ENCODE measurements around the gene PLA2G4C. TPM values are rescaled to one million over a fixed set of nuclear protein-coding genes. Genes with fewer than 3 reads are reported as not detected.
"Not testable (repeated sequence)": the region's sequence is repeated elsewhere in the genome, so short reads cannot be mapped to it uniquely, and the experiment has no call there.

The PLA2G4C gene
- total RNA-seq, 8 experiments from 2014 or later, result 3.5 to 20.5 (median 8.9) TPM

DNA sequence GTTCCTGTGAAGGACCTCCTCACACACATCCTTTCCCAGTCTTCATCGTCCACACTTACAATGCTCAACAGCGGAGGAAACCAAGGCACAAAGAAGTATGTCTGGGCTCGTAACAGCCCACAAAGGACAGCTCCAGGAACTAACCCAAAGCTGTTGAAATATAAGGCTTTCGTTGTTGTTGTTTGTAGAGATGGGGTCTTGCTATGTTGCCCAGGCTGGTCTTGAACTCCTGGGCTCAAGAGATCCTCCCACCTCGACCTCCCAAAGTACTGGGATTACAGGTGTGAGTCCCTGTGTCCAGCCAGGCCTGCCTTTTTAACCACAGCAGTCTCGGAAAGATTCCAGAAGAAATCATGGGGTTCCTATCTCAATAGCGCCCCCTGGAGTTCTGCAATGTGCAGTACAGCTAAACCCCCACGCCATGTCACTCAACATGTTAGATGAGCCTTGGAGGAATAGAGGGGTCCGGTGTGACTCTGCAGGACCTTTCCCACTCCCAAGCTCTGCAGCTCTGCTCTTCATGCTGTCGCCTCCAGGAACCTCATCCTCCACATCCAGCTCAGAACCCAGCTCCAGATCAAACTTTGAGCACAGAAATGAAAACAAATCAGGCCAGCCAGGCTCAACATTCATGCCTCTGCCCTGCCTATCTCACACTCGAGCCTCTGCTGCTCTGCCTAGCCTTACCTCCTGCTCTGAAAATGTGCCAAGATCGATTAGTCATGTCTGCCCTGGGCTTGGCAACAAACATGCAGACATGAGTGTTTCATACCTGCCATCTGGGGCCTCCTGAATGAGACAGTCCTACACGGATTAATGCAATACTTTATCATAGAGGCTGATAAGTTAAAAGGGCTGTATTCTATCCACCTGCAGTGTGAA is 7.5 kb downstream of the PLA2G4C start:
- WGBS, 10 experiments, result 0 to 100% (median 63%) methylated on average over 1 to 10 of the region's 13 CpGs
- peak in 2 of 8 experiments; percentile 15 to 21 for ATAC-seq (replicated peaks in 6 of 8)
- in situ Hi-C loops (cut with MboI; ENCODE audit: low pct_unique_long_range_greater_than_20kb in 2 of 9, low sequenced_read_pairs in 9 of 9, unreplicated experiment in 9 of 9), result no loop called here
- no peak overlapping the region for H3K4me3 ChIP-seq
- peaks cover 5 to 7% of the 10 kb centered on the region in 2 donors for H3K4me1 ChIP-seq (replicated peaks in 1 of 2)
- no peak overlapping the region for H3K27ac ChIP-seq

- Histone ChIP-seq H3K27ac (no peak overlapping the region), H3K4me3 (no peak overlapping the region), H3K4me1 (replicated peaks in 1 of 2) (no peaks in the 10 kb centered on the region)
- in situ Hi-C loops (cut with MboI; ENCODE audit: low pct_unique_long_range_greater_than_20kb in 2 of 9, low sequenced_read_pairs in 9 of 9, unreplicated experiment in 9 of 9), result loop anchor here in 1 of 9 experiments (25.0 kb wide), 1 partner anchor 133 kb away; no protein-coding TSS in a partner anchor
- no peak for ATAC-seq (replicated peaks in 6 of 8)
- WGBS, 10 experiments, result 17 to 93% (median 74%) methylated on average over 1 to 3 of the region's 4 CpGs; no CpG with 5 or more reads in 4 of the 10 experiments
These were observed 14.9 kb downstream of the PLA2G4C start for GRCh38 chr19:48095612-48096175.

DNA sequence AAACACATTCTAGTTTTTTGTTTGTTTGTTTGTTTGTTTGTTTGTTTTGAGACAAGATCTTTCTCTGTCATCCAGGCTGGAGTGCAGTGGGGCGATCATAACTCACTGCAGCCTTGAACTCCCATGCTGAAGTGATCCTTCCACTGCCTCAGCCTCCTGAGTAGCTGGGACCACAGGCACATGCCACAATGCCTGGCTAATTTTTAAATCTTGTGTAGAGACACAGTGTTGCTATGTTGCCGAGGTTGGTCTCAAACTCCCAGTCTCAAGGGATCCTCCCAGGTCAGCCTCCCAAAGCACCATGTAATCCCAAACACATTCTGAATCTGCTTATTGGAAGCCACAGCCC is 15.8 kb downstream of the PLA2G4C start:
- 75 to 100% (median 100%) methylated on average over 1 to 2 of the region's 2 CpGs; no CpG with 5 or more reads in 5 of the 10 experiments for WGBS, 10 experiments
- ATAC-seq (replicated peaks in 6 of 8), result no peak
- H3K27ac ChIP-seq, result no peak overlapping the region
- H3K4me1 ChIP-seq (replicated peaks in 1 of 2), result no peaks in the 10 kb centered on the region
- no peak overlapping the region for H3K4me3 ChIP-seq
- in situ Hi-C loops (cut with MboI; ENCODE audit: low pct_unique_long_range_greater_than_20kb in 2 of 9, low sequenced_read_pairs in 9 of 9, unreplicated experiment in 9 of 9), result loop anchor here in 1 of 9 experiments (25.0 kb wide), 1 partner anchor 133 kb away; no protein-coding TSS in a partner anchor

GRCh38 chr19:48094129-48094854 is 16.3 kb downstream of the PLA2G4C start:
- WGBS, 10 experiments, result 0 to 50% (median 17%) methylated on average over 1 of the region's 1 CpG; no CpG with 5 or more reads in 4 of the 10 experiments
- in situ Hi-C loops (cut with MboI; ENCODE audit: low pct_unique_long_range_greater_than_20kb in 2 of 9, low sequenced_read_pairs in 9 of 9, unreplicated experiment in 9 of 9), result loop anchor here in 1 of 9 experiments (25.0 kb wide), 1 partner anchor 132 kb away; no protein-coding TSS in a partner anchor
- no peak for ATAC-seq (replicated peaks in 6 of 8)
- no peak overlapping the region for H3K4me3 ChIP-seq
- H3K4me1 ChIP-seq (replicated peaks in 1 of 2), result no peaks in the 10 kb centered on the region
- no peak overlapping the region for H3K27ac ChIP-seq

DNA sequence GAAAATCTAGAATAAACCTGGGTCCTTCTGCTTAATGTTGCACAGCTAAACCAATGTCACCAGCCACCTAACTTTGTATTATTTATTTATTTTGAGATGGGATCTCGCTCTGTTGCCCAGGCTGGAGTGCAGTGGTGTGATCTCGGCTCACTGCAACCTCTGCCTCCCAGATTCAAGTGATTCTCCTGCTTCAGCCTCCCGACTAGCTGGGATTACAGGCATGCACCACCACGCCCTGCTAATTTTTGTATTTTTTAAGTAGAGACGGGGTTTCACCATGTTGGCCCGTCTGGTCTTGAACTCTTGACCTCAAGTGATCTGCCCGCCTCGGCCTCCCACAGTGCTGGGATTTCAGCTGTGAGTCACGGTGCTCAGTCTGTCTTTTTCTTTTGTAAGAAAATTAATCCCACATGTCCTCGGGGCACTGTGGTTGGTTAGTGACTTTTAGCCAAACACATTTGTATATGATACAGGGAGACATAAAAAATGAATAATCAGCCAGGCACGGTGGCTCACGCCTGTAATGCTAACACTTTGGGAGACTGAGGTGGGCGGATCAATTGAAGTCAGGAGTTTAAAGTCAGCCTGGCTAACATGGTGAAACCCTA is 19.4 kb downstream of the PLA2G4C start:
- 10 to 91% (median 66%) methylated on average over 1 to 11 of the region's 13 CpGs; no CpG with 5 or more reads in 2 of the 10 experiments for WGBS, 10 experiments
- H3K4me3 ChIP-seq; H3K27ac ChIP-seq; H3K4me1 ChIP-seq (replicated peaks in 1 of 2): not testable (repeated sequence)
- in situ Hi-C loops (cut with MboI; ENCODE audit: low pct_unique_long_range_greater_than_20kb in 2 of 9, low sequenced_read_pairs in 9 of 9, unreplicated experiment in 9 of 9), result loop anchor here in 1 of 9 experiments (25.0 kb wide), 1 partner anchor 129 kb away; no protein-coding TSS in a partner anchor
- peak in 3 of 8 experiments; percentile 70 to 93 (median 90) for ATAC-seq (replicated peaks in 6 of 8)

DNA sequence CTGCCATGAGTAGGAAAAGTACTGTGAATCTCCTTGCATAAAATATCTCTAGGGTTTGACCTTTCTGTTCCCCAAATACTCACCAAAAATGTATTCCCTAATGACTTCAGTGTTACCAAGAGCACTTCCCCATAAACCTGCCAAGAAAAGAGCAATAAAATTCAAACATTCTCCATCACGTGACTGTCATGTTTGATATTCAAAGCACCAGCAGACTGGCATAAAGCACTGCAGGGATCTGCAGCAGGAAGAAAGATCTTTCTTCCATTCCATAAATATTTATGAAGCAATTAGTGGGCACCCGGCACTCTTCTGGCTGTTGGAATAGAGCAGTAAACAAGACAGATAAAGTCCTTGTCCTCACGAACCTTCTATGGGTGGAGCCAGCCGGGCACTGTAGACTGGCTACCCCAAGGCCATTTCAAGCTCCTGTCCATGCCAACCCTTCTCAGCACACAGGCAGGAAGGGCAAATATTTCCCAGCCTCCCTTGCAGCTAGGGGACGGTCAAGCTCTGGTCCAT is 20.3 kb downstream of the PLA2G4C start:
- WGBS, 10 experiments, result 0 to 58% (median 38%) methylated on average over 1 to 4 of the region's 5 CpGs; no CpG with 5 or more reads in 3 of the 10 experiments
- Histone ChIP-seq H3K4me3 (no peak overlapping the region), H3K27ac (no peak overlapping the region), H3K4me1 (replicated peaks in 1 of 2) (no peaks in the 10 kb centered on the region)
- in situ Hi-C loops (cut with MboI; ENCODE audit: low pct_unique_long_range_greater_than_20kb in 2 of 9, low sequenced_read_pairs in 9 of 9, unreplicated experiment in 9 of 9), result loop anchor here in 1 of 9 experiments (25.0 kb wide), 1 partner anchor 128 kb away; no protein-coding TSS in a partner anchor
- peak in 6 of 8 experiments; percentile 44 to 96 (median 80) for ATAC-seq (replicated peaks in 6 of 8)

DNA sequence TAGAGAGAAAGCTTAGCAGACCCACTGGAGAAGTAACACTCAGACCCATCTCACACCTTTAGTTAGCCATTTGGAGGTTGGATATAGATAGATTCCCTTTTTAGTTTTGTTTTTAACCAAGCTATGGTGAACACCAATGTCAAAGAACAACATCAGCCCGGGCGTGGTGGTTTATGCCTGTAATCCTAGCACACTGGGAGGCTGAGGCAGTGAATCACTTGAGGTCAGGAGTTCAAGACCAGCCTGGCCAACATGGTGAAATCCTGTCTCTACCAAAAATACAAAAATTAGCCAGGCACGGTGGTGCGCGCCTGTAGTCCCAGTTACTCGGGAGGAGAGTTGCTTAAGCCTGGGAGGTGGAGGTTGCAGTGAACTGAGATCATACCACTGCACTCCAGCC is 21.6 kb downstream of the PLA2G4C start:
- not testable (repeated sequence) for H3K4me1 ChIP-seq (replicated peaks in 1 of 2); ATAC-seq (replicated peaks in 6 of 8); H3K4me3 ChIP-seq; H3K27ac ChIP-seq
- 70 to 100% (median 91%) methylated on average over 2 to 4 of the region's 6 CpGs; no CpG with 5 or more reads in 3 of the 10 experiments for WGBS, 10 experiments
- in situ Hi-C loops (cut with MboI; ENCODE audit: low pct_unique_long_range_greater_than_20kb in 2 of 9, low sequenced_read_pairs in 9 of 9, unreplicated experiment in 9 of 9), result loop anchor here in 1 of 9 experiments (25.0 kb wide), 1 partner anchor 127 kb away; no protein-coding TSS in a partner anchor

DNA sequence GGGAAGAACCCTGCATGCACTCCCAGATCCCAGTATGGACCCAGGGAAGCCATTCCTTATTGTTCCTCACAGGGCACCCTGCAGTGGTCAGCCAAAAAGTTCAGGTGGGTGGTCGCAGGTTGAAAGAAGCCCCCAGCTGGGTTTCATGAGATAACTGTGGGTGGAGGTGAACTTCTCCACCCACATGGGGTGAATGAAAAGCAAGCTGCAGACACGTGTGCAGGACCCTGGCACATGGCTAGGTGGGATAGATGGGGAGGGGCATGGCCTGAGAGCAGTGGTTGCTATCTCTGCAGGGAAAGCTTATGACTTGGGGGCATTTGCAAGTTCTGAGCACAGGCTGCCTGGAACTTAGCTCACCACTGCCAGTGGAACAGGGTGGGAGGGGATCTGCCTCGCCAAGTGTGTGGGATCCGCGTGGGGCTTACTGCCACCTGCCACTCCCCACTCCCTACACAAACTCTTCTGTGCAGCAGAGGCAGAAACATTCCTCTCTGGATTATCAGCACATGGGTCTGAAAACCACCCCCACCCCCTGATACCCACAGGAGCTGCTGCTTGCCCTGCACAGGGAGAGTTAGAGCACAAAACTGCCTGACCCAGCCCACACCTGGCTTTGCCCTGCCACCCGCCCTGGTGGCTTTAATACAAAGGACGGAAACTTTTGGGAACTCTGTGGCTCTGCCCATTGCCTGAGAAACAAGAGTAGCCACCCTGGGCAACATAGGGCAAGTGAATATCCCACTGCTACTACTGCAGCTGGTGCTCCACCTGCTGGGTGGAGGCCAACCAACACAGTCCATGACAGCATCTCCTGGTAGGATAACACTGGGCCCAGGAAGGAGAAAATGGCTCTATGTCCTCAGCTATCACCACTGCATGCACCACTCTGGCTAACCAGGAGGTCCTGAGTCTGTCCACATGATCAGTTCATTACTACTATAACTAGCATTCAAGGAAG is 24.4 kb downstream of the PLA2G4C start:
- 63 to 82% (median 75%) methylated on average over 1 to 3 of the region's 7 CpGs; no CpG with 5 or more reads in 7 of the 10 experiments for WGBS, 10 experiments
- no peak overlapping the region for H3K27ac ChIP-seq
- in situ Hi-C loops (cut with MboI; ENCODE audit: low pct_unique_long_range_greater_than_20kb in 2 of 9, low sequenced_read_pairs in 9 of 9, unreplicated experiment in 9 of 9), result loop anchor here in 1 of 9 experiments (25.0 kb wide), 1 partner anchor 124 kb away; no protein-coding TSS in a partner anchor
- H3K4me3 ChIP-seq, result no peak overlapping the region
- no peaks in the 10 kb centered on the region for H3K4me1 ChIP-seq (replicated peaks in 1 of 2)
- ATAC-seq (replicated peaks in 6 of 8), result no peak

- no peak overlapping the region for H3K4me3 ChIP-seq
- in situ Hi-C loops (cut with MboI; ENCODE audit: low pct_unique_long_range_greater_than_20kb in 2 of 9, low sequenced_read_pairs in 9 of 9, unreplicated experiment in 9 of 9), result loop anchor here in 1 of 9 experiments (25.0 kb wide), 1 partner anchor 123 kb away; no protein-coding TSS in a partner anchor
- ATAC-seq (replicated peaks in 6 of 8), result peak; percentile 21 to 94 (median 66)
These were observed 25.5 kb downstream of the PLA2G4C start for GRCh38 chr19:48085076-48085475.

GRCh38 chr19:48081106-48081505 is 29.5 kb downstream of the PLA2G4C start:
- Histone ChIP-seq H3K27ac (no peak overlapping the region), H3K4me3 (no peak overlapping the region), H3K4me1 (replicated peaks in 1 of 2) (no peaks in the 10 kb centered on the region)
- no peak for ATAC-seq (replicated peaks in 6 of 8)
- in situ Hi-C loops (cut with MboI; ENCODE audit: low pct_unique_long_range_greater_than_20kb in 2 of 9, low sequenced_read_pairs in 9 of 9, unreplicated experiment in 9 of 9), result loop anchor here in 1 of 9 experiments (25.0 kb wide), 1 partner anchor 119 kb away; no protein-coding TSS in a partner anchor
- 57 to 100% (median 90%) methylated on average over 1 to 5 of the region's 5 CpGs; no CpG with 5 or more reads in 2 of the 10 experiments for WGBS, 10 experiments

More at GRCh38 chr19:48085076-48085475, 25.5 kb downstream of the PLA2G4C start:
- no peaks in the 10 kb centered on the region for H3K4me1 ChIP-seq (replicated peaks in 1 of 2)
- WGBS, 10 experiments, result 0 to 67% (median 30%) methylated on average over 1 to 2 of the region's 3 CpGs; no CpG with 5 or more reads in 3 of the 10 experiments
- no peak overlapping the region for H3K27ac ChIP-seq

- H3K4me3 ChIP-seq; H3K4me1 ChIP-seq (replicated peaks in 1 of 2); H3K27ac ChIP-seq; in situ Hi-C loops (cut with MboI; ENCODE audit: low pct_unique_long_range_greater_than_20kb in 2 of 9, low sequenced_read_pairs in 9 of 9, unreplicated experiment in 9 of 9); ATAC-seq (replicated peaks in 6 of 8): not testable (repeated sequence)
- WGBS, 10 experiments, result 80 to 100% (median 93%) methylated on average over 1 to 2 of the region's 3 CpGs; no CpG with 5 or more reads in 5 of the 10 experiments
These were observed 40.3 kb downstream of the PLA2G4C start for GRCh38 chr19:48070177-48070769.

All from motor neuron (in vitro differentiated cells).